DMS 273 (cell line): Measurements from ENCODE around the gene PEAR1.
A peak's percentile ranks its signal among the peaks of the same experiment; 100 is the strongest.

ENCODE experiments used
- DNase-seq: peaks from one replicate; lab custom pipeline; 2025; ENCODE audit not compliant: unreplicated experiment; lab: John Stamatoyannopoulos, UW

The PEAR1 gene

DNA sequence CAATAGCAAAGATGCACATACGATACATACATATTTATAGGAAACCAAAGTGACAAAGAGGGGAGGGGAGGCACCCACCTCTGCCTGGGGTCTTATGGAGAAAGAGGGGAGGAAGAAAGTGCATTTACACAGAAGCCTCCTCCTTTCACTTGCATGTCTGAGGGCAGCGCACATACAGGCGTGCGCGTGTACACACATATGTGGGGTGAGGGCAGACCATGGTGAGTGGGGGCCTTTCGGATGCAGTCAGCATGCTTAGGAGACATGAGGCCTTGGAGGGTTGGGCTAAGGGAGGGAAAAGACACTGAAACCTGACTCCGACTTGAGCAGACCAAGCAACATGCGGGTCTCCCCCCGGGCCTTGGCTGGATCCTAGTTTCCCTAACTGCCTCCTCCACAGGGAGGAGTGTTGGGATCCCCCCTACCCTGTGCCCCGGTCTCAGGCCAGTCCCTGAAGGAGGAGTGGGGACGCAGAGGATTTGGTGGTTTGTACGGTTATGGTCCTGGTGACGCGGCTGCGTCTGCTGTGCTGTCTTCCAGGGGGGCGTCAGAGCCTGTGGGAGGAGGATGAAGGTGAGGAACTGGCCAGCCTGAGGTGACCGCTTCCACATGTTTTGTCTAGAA is 42.1 kb downstream of the PEAR1 start:
- DNase-seq, result no peak

DNA sequence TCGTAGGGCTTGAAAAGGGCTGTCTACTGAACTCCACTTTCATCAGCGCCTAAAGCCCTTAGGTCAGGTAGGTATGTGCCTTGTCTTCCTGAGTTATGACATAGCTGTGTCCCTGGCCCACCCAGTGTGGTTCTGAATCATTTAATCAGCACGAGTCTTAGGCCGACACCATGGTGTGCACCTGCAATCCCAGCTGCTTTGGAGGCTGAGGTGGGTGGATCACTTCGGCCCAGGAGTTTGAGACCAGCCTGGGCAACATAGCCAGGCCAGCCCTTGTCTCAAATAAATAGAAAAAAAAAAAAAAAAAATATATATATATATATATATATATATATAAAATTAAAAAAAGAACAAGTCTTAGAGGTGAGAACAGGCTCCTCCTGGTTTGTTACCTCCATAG is 42.7 kb downstream of the PEAR1 start:
- DNase-seq, result no peak

DNA sequence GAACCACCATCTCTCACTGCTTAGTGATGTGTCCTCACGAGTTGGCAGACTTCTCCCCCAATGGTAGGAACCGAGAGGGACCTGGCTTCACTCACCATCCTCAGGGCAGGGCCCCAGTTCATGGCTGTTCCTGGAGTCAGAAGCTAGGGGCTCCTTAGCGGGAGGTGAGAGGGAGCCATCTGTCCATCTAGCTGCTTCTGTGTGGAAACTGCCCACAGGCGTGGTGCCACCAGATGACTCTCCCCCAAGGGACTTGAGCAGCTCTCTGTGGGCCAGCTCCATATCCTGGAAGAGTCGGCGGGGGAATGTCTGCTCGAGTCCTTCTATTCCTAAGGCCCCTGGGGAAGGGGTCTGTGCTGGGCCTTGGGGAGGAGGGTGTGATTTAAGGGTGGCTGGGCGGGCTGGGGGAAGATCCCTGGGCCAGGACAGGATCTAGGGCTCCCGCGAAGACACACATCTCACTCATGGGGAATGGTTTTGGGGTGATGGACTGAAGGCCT is 43.3 kb downstream of the PEAR1 start:
- peak; percentile 64 for DNase-seq

DNA sequence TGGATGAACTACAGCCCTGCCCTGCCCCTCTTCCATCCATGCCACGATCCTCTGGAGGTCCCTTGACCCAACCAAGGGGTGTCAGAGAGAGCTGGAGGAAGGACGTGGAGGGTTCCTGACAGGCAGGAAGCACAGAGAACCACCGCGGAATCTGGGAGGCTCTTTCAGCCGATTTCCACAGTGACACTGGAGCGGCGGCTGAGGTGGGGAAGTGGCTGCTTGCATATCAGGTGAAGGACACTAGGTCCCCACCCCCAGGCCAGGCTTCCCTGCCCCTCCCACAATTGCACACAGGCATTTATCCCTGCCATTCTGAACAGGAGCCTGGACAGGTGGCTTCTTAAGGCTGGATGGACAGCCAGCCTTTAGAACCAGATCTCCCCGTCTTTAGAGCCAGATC is 44.4 kb downstream of the PEAR1 start:
- no peak for DNase-seq

- no peak for DNase-seq
Observed at GRCh38 chr1:156938813-156939212, 45.3 kb downstream of the PEAR1 start.

- no peak for DNase-seq
Observed at GRCh38 chr1:156939786-156940334, 46.3 kb downstream of the PEAR1 start.

DNA sequence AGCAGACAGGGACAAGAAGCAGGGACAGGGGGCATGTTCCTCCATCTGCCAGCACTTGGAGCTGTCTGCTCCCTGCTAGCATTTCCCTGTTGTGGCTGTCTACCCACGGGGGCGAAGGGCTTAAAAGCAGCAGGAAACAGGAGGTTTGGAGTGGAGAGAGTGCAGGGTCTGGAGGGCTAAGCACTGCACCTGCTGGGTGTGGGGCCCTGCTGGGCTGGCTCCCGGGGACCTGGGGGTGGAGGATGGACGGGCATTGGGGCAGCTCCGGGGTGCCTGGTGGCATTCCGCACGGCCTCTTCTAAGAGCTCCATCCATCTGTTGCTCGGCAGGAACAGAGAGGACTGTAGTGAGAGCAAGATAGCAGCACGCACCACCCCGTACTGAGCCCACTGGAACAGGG is 48.2 kb downstream of the PEAR1 start:
- no peak for DNase-seq

DNA sequence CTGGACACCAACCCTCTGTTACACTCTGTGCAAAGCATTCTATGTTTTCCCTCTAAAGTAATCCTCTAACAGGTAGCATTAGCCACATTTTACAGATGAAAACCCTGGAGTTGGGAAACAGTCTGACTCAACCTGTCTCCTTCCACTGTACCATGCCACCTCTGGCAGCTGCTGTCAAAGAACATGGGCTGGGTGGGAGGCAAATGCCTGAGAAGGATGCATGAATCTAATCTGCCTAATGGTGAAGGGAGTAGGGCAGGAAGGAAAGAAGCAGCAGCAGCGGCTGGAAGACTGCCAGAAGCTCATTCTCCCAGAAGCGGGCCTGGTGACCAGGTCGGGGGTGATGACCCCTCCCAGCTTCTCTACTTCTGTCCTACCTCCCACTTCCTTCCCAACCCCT is 48.7 kb downstream of the PEAR1 start:
- DNase-seq, result no peak

GRCh38 chr1:156942576-156942975 is 49.1 kb downstream of the PEAR1 start:
- no peak for DNase-seq

GRCh38 chr1:156943756-156944155 is 50.2 kb downstream of the PEAR1 start:
- DNase-seq, result no peak

DNA sequence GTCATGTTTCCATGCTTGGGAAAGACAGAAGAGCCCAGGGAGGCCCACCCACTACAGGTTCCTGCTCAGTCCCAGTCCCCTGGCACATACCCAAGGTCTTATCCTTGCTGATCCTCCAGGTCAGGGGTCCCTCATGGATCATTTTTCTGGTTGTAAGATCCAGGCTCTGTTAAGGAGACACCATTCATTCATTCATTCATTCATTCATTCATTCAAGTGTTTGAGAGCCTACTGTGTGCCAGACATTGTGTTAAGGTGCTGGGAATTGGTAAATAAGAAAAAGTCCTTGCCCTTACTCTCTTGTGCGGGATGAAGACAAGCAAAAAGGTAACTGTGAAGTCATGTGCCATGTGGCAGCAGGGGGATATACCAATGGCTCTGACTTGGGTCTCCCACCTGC is 50.8 kb downstream of the PEAR1 start:
- no peak for DNase-seq

- DNase-seq, result no peak
Observed at GRCh38 chr1:156944848-156945247, 51.3 kb downstream of the PEAR1 start.

DNA sequence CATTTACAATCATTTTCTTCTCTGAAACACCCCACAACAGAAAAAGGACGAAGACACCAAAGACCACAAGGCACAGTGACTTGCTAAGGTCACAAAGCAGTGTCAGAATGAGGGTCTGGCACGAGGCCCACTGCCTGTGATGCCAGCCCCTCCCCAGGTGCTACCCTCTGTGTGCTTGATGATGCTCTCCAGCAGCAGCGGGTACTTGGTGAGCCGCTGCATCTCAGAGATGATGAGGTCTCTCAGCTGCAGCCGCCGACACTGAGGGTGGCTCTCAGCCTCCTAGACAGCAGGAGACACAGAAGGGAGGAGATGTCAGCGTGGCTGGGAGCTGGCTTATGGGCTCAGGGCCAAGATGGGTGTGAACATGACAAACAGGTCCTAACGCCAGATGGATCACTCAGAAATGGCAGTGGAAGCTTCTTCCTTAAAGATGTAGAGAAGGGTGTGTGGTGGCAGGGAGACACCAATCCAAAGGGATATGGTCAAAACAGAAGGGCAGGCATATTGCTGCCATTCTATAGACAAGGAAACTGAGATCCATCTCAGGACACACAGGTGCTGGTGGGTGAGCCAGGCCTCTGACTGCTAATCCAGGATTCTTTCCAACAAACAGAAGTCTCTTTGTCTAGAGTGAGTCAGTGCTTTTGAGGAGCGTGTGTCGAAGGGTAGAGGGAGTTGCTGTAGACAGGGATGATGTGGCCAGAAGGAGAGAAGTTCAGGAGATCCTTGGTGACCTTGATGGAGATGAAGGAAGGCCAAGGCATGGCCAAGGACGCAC is 52.6 kb downstream of the PEAR1 start:
- DNase-seq, result peak; percentile 66

GRCh38 chr1:156947127-156947526 is 53.6 kb downstream of the PEAR1 start:
- DNase-seq, result no peak

DNA sequence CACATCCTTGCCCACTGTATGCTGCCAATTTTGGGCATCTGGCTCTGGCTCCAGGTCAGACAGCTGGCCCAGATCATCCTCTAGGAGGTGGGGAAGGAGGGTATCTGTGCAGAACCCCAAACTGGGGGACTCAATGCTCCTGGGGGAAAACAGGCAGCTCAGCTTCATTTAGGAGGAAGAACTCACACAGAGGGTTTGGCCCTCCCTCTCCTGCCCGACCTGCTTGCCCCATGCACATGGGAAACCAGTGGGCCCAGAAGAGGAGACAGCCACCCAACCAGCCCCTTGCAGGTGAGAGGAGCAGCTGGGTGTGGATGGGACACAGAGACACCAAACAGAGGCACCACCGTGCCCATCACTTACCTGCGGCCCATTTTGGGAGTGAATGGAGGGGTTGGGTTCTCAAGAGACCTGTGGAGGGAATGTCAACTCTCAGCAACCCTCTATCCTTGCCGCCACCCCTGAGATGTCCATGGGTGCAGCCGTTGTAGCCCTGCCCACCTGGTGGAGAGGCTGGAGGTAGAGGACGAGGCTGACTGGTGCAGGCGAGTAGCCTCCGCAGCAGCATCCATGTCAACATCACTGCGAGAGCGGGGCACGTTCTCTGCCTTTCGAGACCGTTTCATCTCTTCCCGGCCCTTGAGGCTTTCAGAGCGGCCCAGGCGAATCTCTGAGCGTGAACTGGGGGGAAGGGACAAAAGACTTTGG is 54.5 kb downstream of the PEAR1 start:
- DNase-seq, result no peak

- no peak for DNase-seq
Observed at GRCh38 chr1:156948708-156949107, 55.2 kb downstream of the PEAR1 start.

DNA sequence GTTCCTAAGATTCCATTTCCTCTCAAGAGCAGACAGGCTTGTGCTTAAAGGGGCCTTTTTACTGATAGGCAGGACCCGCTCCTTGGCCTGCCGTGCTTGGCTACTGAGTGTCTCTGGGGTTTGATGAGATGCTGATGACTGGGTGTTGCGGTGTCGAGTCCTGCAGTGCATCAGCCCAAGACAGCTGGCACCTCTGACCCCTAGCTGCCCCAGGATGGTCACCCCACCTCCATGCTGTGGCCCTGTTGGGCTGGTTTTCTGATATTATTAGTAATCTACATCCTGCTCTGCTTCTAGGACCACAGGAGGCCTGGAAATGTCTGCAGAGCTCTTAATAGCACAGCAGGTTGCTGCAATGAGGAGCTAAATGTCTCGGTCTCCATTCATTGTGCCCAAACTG is 55.6 kb downstream of the PEAR1 start:
- DNase-seq, result no peak

DNA sequence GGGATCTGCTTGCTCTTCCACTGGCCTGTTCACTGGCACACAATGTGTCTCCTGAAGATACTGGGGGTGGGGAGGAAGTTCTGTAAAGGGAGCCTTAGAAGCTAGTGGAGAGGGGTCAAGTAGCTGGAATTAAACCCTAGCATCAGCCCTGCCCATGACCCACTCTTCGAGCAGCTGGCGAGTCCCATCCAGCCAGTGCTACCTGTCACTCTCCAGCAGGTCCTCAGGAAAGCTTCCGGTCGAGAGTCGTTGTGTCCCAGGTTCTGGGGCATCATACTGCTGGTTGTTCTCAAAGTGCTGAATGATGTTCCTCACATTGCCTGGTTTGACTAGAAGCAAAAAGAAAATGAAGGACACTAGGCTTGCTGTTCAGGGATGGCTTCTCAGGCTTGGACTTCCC is 57.9 kb downstream of the PEAR1 start:
- no peak for DNase-seq

GRCh38 chr1:156953571-156953970 is 60.1 kb downstream of the PEAR1 start:
- no peak for DNase-seq

- no peak for DNase-seq
Observed at GRCh38 chr1:156956333-156956732, 62.8 kb downstream of the PEAR1 start.

GRCh38 chr1:156957634-156958033 is 64.1 kb downstream of the PEAR1 start:
- no peak for DNase-seq

- no peak for DNase-seq
Observed at GRCh38 chr1:156958247-156958714, 64.8 kb downstream of the PEAR1 start.
